Stimulated activated CD8-positive, alpha-beta memory T cell treated with anti-CD3 and anti-CD28 coated beads, Interleukin-7, amount 100 ng/mL, for 24 hours (primary cell): ENCODE data around the gene DPM2.

ENCODE experiments used
- DNase-seq: peaks from one replicate; pipeline ENCODE4 v3.0.0-alpha.2; 2020; ENCODE audit warnings: low read depth

The DPM2 gene

GRCh38 chr9:127936347-127936852 lies 1.3 kb downstream of the DPM2 start:
- no peak for DNase-seq

DNA sequence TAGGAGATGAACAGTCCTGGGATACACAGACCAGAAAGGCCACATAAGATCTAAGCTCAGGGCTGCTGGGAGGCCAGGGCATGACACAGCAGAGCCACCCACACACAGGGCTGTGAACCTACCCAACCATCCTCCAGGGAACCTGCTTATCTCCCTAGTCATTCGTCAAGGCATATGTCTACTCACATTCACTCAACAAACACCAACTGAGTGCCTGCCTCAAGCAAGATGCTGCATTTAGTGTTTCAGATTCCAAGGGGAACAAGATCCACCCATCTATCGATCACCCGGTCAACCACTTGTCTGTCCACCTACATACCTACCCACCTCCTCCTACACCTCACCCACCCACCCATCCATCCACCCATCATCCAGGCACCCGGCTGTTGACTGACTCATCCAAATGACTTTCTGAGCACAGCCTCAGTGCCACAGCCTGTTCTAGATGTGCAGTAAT lies 1.9 kb downstream of the DPM2 start:
- DNase-seq = no peak

DNA sequence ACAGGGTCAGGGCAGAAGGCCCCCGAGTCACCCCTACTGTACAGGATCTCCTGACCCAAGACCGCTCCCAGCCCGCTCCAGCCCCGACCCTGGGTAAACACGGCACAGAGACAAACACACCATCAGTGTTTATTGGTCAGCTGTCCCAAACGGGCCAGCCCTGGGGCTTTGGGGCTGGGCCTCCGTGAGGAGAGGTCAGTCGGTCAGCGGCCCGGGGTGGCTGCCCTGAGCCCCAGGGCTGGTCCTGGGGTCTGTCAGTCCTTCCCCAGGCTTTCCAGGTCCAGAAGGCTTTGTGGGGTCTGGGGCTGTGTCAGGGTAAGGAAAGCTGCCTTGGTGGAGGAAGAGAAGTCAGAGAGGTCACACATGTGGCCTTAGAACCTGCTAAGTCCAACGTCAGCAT lies 2.7 kb downstream of the DPM2 start:
- no peak for DNase-seq

DNA sequence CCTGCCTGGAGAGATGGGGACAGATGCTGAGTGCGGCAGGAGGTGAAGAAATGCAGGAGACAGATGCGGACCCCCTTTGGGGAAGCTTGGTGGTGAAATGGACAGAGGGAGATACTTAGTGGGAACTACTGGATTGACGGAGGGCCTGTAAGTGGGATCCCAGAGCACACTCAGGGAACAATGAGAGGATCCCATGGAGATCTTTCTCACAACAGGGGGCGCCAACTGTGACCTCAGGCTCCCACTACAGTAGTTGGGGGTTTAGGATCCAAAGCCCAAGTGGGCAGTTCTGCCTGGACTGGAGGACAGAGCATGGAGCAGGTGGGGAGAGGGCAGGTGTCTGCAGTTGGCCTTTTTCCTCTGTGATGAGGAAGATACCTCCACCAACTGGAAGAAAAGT lies 3.4 kb downstream of the DPM2 start:
- no peak for DNase-seq

DNA sequence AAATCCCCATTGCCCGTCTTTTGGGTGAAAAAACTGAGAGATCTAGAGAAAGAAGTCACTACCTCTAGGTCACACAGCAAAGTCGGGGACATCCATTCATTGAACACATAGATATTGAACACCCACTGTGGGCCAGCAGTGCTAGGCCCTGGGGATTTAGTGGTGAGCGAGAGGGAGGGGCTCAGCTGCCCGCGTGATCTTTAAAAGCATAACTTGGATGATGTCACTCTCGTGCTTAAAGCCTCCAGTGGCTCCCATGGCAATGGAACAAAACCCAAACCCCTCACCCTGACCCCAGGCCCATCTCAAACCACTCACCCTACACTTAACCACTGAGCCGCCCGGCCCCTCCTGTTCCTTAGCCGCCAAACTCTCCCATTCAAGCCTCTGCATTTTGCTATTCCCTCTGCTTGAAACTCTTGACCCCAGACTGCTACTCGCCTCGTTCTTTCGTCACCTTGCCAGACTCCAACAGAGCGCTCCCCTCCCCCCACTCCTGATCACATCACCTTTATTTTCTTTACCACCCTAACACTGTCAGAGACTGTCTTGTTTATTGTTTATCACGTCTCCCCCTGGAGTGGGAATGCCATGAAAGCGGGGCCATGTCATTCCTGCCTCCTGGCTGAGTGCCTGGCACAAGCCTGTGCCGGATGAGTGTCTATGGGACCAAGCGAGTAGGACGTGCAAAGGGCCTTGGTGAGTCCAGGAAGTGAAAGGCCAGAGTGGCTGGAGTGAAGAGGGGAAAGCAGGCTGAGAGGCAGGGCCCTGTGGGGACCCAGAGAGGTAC lies 6.4 kb downstream of the DPM2 start:
- DNase-seq = no peak

- no peak for DNase-seq
Measured at GRCh38 chr9:127930231-127931091, 7.2 kb downstream of the DPM2 start, which contains the start of gene PIP5KL1. Gene PIP5KL1 (minus strand): TSS chr9:127930777. CDS start chr9:127930752, 25 bp downstream.

DNA sequence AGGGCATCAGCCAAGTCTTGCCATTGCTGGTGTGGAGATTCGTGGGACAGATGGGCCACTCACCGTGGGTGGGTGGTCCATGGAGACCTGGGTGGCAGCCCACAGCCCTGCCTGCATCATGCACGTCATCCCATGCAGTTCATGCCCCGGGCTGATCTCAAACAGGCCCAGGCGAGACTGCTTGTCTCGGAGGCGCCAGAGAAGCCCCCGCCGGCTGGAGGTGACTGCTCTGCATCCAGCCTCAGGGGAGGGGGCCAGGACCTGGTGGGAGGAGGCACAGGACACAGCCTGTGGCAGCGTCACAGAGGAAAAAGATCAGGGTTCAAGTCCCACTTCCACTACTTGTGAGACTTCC lies 8.1 kb downstream of the DPM2 start:
- no peak for DNase-seq

- DNase-seq = no peak
Measured at GRCh38 chr9:127928676-127929624, 8.7 kb downstream of the DPM2 start.

DNA sequence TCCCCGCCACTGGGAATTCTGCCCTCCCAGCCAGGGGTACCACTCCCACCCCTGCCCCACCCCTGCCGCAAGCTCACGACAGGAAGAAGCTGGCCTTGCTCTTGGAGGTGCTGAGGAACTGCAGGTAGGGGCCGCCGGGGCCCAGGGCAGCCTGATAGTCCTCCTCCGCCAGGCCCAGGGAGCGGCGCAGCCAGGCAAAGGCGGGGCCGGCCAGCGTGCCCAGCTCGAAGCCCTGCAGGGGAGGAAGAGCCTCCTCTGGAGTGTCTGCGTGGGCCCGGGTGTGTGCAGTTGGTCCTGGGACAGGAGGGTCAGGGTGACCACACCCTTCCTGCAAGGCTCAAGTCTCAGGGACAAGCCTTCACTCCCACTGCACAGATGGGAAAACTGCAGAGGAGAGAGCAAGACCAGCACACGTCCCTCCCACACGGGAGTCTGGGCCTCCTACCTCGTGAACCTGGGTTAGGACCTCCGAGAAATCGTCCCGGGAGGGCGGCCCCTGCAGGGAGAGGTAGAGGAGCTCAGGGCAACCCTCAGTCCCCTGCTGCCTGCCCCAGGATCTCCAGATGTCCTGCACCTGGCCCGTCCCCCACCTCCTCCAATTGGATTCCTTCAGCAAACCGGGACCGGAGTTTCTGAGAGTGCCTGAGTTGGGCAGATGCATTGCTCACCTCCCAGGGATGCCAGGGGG lies 9.5 kb downstream of the DPM2 start:
- DNase-seq = no peak

DNA sequence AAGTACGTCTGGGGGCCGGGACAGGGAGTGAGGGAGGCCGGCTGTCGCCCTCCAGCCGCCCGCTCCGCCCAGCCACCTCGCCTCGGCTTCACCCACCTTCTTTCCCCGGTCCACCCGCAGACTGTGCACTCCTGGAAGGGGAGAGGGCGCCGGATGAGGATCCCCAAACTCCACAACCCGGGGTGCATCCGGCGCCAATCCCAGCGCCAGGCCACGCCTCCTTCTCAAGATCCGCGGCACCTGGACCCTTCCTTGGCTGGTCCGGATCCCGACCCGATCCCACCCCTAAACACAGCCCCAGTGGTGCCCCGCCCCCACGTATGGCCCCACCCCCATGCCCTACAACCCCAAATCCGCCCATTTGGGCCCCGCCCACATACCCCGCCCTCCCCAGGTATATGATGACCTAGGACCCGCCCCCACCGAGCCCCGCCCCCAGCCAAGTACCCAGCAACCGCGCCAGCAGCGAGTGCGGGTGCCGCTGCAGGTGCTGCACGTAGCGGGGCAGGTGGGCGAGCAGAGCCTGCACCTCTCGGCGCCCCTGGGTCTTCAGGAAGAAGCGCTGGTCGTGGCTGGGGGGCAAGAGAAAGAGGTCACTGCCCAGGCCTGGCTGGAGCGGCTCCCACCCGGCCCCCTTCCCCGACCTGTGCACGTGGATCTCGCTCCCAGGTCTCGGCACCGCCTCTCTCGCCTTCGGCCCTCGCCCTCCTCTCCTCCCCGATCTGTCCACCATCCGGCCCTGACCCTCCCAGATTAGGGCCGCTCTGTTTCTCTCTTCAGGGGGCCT lies 10.3 kb downstream of the DPM2 start:
- no peak for DNase-seq

- DNase-seq = no peak
Measured at GRCh38 chr9:127926906-127927200, 10.8 kb downstream of the DPM2 start.

DNA sequence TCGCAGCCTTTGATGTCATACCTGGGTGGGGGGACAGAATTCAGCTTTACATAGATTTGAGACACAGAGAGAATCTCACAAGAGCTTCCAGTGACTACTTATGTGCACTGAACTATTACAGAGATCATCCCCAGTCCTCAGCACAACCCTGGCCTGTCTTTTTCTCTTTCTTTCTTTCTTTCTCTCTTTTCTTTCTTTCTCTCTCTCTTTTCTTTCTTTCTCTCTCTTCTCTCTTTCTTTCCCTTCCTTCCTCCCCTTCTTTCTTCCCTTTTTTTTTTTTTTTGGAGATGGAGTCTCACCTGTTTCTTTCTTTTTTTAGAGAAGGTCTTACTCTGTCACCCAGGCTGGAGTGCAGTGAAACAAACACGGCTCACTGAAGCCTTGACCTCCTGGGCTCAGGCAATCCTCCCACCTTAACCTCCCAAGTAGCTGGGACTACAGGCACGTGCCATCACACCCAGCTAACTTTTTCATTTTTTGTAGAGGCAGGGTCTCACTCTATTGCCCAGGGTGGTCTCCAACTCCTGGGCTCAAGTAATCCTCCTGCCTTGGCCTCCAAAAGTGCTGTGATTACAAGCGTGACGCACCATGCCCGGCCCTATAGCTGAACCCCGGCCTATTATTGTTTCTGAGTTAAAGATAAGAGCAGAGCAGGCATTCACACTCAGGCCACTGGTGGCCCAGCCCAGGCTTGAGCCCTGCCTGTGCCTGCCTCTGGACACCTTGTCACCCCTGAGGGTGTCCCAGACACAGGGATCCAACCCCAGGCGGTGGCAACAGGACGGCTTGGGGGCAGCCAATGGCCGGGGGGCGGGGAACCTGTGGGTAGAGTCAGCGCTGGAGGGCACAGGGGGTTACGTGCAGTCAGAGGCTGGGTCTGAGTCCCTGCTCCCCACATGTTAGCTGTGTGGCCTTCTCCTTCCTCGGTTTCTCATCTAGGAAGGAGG lies 11.4 kb downstream of the DPM2 start:
- no peak for DNase-seq

GRCh38 chr9:127924736-127925444 lies 12.8 kb downstream of the DPM2 start:
- DNase-seq = no peak

DNA sequence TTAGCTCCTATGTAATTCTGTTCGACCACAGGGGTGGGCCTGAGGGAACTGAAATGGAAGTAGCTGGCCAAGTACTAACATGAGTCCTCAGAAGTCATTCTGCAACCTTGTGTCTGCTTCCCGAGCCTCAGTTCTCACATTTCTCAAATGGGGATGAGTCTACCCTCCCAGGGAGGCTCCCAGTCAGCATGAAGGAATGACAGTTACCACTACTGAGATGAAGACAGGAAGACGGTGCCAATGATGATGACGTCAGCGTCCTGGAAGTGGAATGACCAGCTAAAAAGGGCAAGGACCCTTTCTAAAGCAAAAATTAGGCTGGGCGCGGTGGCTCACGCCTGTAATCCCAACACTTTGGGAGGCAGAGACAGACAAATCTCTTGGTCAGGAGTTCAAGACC lies 13.9 kb downstream of the DPM2 start:
- DNase-seq = no peak

GRCh38 chr9:127923046-127923445 lies 14.6 kb downstream of the DPM2 start:
- no peak for DNase-seq

DNA sequence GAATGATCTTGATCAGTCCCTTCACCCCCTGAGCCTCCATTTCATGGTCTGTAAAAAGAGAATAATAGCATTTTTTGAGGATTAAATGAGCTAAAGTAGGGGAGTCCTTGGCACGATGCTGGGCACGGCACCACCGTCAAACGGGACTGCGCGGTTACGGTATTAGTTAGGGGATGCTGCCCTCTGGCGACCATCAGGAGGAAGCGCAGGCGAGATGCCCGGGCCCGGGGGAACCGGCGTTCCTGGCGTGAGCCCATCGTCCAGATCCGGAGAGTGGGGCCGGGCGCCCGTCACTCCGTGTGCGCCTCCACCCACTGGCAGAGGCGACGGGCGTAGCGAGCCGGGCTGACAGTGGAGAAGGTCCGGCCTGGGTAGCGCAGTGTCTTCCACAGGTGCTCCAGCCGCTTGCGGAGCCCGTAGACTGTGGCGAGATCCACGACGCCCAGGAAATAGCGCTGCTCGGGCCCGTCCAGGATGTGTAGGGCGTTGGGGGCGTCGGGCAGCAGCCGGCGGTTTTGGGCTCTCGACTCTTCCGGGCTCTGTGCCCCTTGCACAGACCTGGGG lies 16.0 kb downstream of the DPM2 start:
- DNase-seq = peak; percentile 57

DNA sequence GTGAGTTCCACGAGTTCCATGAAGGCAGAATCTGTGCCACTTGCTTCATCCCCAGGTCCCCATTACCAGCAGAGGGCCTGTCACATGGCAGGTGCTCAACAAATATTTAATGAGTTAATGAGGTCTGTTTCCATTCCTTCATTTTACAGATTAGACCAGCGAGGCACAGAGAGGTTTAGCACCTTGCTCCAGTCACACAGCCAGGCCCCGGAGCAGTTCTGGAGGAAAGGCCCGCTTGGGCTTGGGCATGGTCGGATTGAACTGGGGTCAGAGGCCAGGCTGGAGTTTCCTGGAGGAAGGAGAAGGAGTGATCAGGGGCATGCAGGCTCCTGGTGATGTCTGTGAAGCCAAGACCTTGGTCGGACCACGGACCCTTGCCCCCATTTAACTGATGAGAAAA lies 16.9 kb downstream of the DPM2 start:
- DNase-seq = no peak

GRCh38 chr9:127919253-127919815 lies 18.3 kb downstream of the DPM2 start:
- DNase-seq = no peak
